CD4-positive, alpha-beta T cell treated with Interleukin-15 for 4 hours (primary cell): ENCODE data around the gene ATAD3A.
"Not testable (repeated sequence)": the region's sequence is repeated elsewhere in the genome, so short reads cannot be mapped to it uniquely, and the experiment has no call there.

ENCODE experiments used
- DNase-seq: peaks from one replicate; pipeline ENCODE4 v3.0.0-alpha.2; 2020; ENCODE audit warnings: low spot score

Gene ATAD3A

GRCh38 chr1:1511533-1512285 is at the start of gene ATAD3A:
Gene ATAD3A, plus strand, starts transcription at chr1:1512162. Its CDS starts 107 bp downstream, at chr1:1512269.
- peak; percentile 96 for DNase-seq

GRCh38 chr1:1462318-1462966 is 49.5 kb upstream of the ATAD3A start:
- peak; percentile 0 for DNase-seq

GRCh38 chr1:1463312-1463711 is 48.6 kb upstream of the ATAD3A start:
- DNase-seq, result no peak

GRCh38 chr1:1468196-1468985 is 43.6 kb upstream of the ATAD3A start:
- DNase-seq, result not testable (repeated sequence)

GRCh38 chr1:1470626-1471388 is 41.2 kb upstream of the ATAD3A start:
- no peak for DNase-seq

- peak; percentile 90 for DNase-seq
Measured at GRCh38 chr1:1471389-1472052, 40.4 kb upstream of the ATAD3A start, which contains the start of gene ATAD3B. Gene ATAD3B, plus strand, starts transcription at chr1:1471765. Its CDS starts 120 bp downstream, at chr1:1471885.

- DNase-seq, result not testable (repeated sequence)
Measured at GRCh38 chr1:1472053-1472876, 39.7 kb upstream of the ATAD3A start.

- not testable (repeated sequence) for DNase-seq
Measured at GRCh38 chr1:1476011-1476410, 36.0 kb upstream of the ATAD3A start.

- no peak for DNase-seq
Measured at GRCh38 chr1:1477206-1477605, 34.8 kb upstream of the ATAD3A start.

GRCh38 chr1:1479547-1480487 is 32.1 kb upstream of the ATAD3A start:
- no peak for DNase-seq

GRCh38 chr1:1480488-1480867 is 31.5 kb upstream of the ATAD3A start:
- not testable (repeated sequence) for DNase-seq

GRCh38 chr1:1481811-1482210 is 30.2 kb upstream of the ATAD3A start:
- not testable (repeated sequence) for DNase-seq

GRCh38 chr1:1482856-1483255 is 29.1 kb upstream of the ATAD3A start:
- no peak for DNase-seq

GRCh38 chr1:1483714-1484113 is 28.2 kb upstream of the ATAD3A start:
- DNase-seq, result no peak

GRCh38 chr1:1484976-1485750 is 26.8 kb upstream of the ATAD3A start:
- DNase-seq, result not testable (repeated sequence)

- DNase-seq, result not testable (repeated sequence)
Measured at GRCh38 chr1:1485755-1486317, 26.1 kb upstream of the ATAD3A start.

- DNase-seq, result no peak
Measured at GRCh38 chr1:1487701-1488100, 24.3 kb upstream of the ATAD3A start.

- no peak for DNase-seq
Measured at GRCh38 chr1:1489231-1489630, 22.7 kb upstream of the ATAD3A start.
